ENCODE results near the gene ZC3H11A. TPM values are rescaled to one million over a fixed set of nuclear protein-coding genes. Genes with fewer than 3 reads are reported as not detected.

The ZC3H11A gene
- total and polyA plus RNA-seq, 2 of the 4 experiments (the other 2 are of a cell fraction): 52.1 to 66.5 TPM

- H3K9ac ChIP-seq (ENCODE audit: low read depth, low read length): no peak overlapping the region
These were observed 18.8 kb upstream of the ZC3H11A start for GRCh38 chr1:203776636-203777035.

More at GRCh38 chr1:203776636-203777035, 18.8 kb upstream of the ZC3H11A start:
- Histone ChIP-seq H3K79me1 (ENCODE audit: low read depth in 1 of 2, low read length in 2 of 2) (no peaks in the 10 kb centered on the region), H3K4me2 (ENCODE audit: low read depth, low read length) (no peak overlapping the region), H2BK120ac (ENCODE audit: low read depth, low read length) (no peak overlapping the region), H2AK5ac (ENCODE audit: low read depth, low read length) (no peak overlapping the region), H2BK5ac (ENCODE audit: low read depth, low read length, poor library complexity, severe bottlenecking) (no peak overlapping the region), H3K14ac (replicated peaks; ENCODE audit: low read depth, low read length) (no peak overlapping the region), H2AK9ac (replicated peaks; ENCODE audit: low read depth, low read length, poor library complexity) (no peak overlapping the region), H3K36me3 (ENCODE audit: control insufficient read depth, insufficient read depth, low read length) (no peaks in the 10 kb centered on the region), H3K56ac (ENCODE audit: extremely low read depth, insufficient read depth, low read length) (no peak overlapping the region), H4K20me1 (ENCODE audit: insufficient read depth, low read length) (no peaks in the 10 kb centered on the region), H4K5ac (ENCODE audit: low read depth, low read length) (no peak overlapping the region), H3K27me3 (ENCODE audit: control insufficient read depth, insufficient read depth, low read length) (peaks cover 3% of the 10 kb centered on the region; the same call in 1 of the 2 replicates), H2AFZ (replicated peaks; ENCODE audit: low read length, poor library complexity) (no peak overlapping the region), H4K8ac (ENCODE audit: low read depth in 2 of 2, low read length in 2 of 2) (no peak overlapping the region), H3K27ac (ENCODE audit: insufficient read depth, low read length) (no peak overlapping the region), H2BK20ac (ENCODE audit: low read depth, low read length) (no peak overlapping the region), H3K4me1 (ENCODE audit: control insufficient read depth, insufficient read depth, low read length) (no peaks in the 10 kb centered on the region), H3K18ac (ENCODE audit: low read depth, low read length) (no peak overlapping the region), H3K9me3 (ENCODE audit: control insufficient read depth, insufficient read depth, low read length) (no peaks in the 10 kb centered on the region), H2BK15ac (ENCODE audit: low read depth, low read length) (no peak overlapping the region), H4K91ac (ENCODE audit: insufficient read depth, low read depth, low read length) (no peak overlapping the region), H3K4ac (ENCODE audit: low read depth, low read length) (no peak overlapping the region), H3K23ac (ENCODE audit: low read depth, low read length) (no peak overlapping the region), H3K9me1 (ENCODE audit: insufficient read depth, low read length) (no peaks in the 10 kb centered on the region), H3K4me3 (ENCODE audit: insufficient read depth, low read depth, low read length) (no peak overlapping the region)
- WGBS, 2 experiments (ENCODE audit: extremely low coverage in 2 of 2, insufficient read length in 1 of 2): no CpG with 5 or more reads among the region's 4 CpGs
- dilution Hi-C loops (cut with HindIII; ENCODE audit: low sequenced_read_pairs, unreplicated experiment): no loop called here
- DNase-seq (no peak), ATAC-seq (ENCODE audit: low read depth) (peak; percentile 56; the same call in 1 of the 2 replicates)
- intact Hi-C loops (cut with micrococcal nuclease): no loop called here
- CTCF ChIA-PET: no interaction called here
- TF ChIP-seq MXI1 (IDR thresholded peaks at IDR 0.05; ENCODE audit: borderline replicate concordance, low read depth, low read length) (no peak), NFE2L2 (IDR thresholded peaks at IDR 0.05; ENCODE audit: low read depth, low read length) (no peak), ELK1 (IDR thresholded peaks at IDR 0.05; ENCODE audit: borderline replicate concordance, low read depth, low read length) (no peak), POLR2A (IDR thresholded peaks at IDR 0.05; ENCODE audit: low read depth, low read length) (no peak), RCOR1 (IDR thresholded peaks at IDR 0.05; ENCODE audit: insufficient replicate concordance, low read length) (no peak), BHLHE40 (IDR thresholded peaks at IDR 0.05; ENCODE audit: low read depth, low read length) (no peak), FOS (IDR thresholded peaks at IDR 0.05; ENCODE audit: low read depth, low read length) (no peak), RAD21 (IDR thresholded peaks at IDR 0.05; ENCODE audit: low read length) (no peak; the same call in 1 of the 2 replicates), MAFK (IDR thresholded peaks at IDR 0.05; ENCODE audit: low read depth, low read length) (no peak), USF2 (IDR thresholded peaks at IDR 0.05; ENCODE audit: low read depth, low read length) (no peak), CTCF (conservative IDR thresholded peaks at IDR 0.05; ENCODE audit: low read depth, low read length) (no peak; the same call in 1 of the 2 replicates), CEBPB (IDR thresholded peaks at IDR 0.05; ENCODE audit: low read depth, low read length) (no peak), RFX5 (IDR thresholded peaks at IDR 0.05; ENCODE audit: low read depth, low read length) (no peak), CHD1 (IDR thresholded peaks at IDR 0.05; ENCODE audit: low read depth, low read length) (no peak), SMC3 (IDR thresholded peaks at IDR 0.05; ENCODE audit: low read depth, low read length) (no peak), MAZ (IDR thresholded peaks at IDR 0.05; ENCODE audit: borderline replicate concordance, low read depth, low read length) (no peak)
- POLR2A ChIA-PET (ENCODE audit: unreplicated experiment): no interaction called here
- in situ Hi-C loops (cut with MboI; ENCODE audit: low sequenced_read_pairs): no loop called here
- no TSS peak for BruUV-seq (replicated peaks)
